GM15510 (cell line): ENCODE data around the gene CNBP.

ENCODE experiments used
- POLR2A ChIP-seq: IDR thresholded peaks from 3 replicates; pipeline ENCODE4 v1.6.1; 2011; ENCODE audit warnings: borderline replicate concordance; ENCODE audit not compliant: insufficient read length; ENCODE audit errors: extremely low read depth

Gene CNBP

DNA sequence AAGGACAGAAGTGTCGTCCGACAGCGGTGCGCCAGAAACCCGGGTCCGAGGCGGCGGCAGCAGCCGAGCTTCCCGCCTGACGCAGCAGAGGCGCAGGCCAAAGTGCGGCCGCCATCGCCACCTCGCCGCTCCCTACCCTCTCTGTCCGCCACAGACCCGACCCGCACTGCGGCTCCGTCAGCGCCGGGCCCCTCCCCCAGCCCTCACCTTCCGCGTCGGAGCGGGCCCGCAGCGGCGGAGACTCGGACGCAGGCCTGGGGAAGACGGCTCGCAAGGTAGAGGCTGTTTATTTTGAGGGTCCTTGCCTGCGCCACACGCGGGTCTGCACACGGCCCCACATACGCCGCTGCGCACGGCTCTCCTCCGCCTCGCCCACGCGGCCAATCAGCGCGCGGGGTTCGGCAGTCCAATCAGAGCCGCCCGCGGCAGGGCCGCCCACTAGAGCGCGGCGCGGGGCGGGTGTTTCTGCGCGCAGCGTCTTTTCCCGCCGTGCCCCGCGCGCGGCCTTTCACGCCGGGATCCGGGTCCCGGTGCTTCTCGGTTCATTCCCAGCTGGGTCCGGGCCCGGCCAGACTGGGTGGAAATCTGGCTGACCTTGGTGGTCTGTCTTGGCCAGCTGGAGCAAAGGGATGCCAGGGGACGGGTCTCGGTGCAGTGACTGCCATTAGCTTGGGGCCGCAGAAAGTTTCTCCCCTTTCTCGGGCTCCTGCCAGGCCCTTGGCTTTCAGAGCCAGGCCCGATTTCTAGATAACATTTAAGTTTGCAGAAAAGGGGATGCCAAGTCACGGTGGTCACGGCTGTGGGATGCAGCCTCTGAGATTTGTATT, at the start of gene CNBP:
Gene CNBP, minus strand, starts transcription at position 328 of the 827 bp plus-strand sequence. CDS start 12,139 bp downstream, outside the sequence.
- TF ChIP-seq POLR2A, result peak; percentile 88

DNA sequence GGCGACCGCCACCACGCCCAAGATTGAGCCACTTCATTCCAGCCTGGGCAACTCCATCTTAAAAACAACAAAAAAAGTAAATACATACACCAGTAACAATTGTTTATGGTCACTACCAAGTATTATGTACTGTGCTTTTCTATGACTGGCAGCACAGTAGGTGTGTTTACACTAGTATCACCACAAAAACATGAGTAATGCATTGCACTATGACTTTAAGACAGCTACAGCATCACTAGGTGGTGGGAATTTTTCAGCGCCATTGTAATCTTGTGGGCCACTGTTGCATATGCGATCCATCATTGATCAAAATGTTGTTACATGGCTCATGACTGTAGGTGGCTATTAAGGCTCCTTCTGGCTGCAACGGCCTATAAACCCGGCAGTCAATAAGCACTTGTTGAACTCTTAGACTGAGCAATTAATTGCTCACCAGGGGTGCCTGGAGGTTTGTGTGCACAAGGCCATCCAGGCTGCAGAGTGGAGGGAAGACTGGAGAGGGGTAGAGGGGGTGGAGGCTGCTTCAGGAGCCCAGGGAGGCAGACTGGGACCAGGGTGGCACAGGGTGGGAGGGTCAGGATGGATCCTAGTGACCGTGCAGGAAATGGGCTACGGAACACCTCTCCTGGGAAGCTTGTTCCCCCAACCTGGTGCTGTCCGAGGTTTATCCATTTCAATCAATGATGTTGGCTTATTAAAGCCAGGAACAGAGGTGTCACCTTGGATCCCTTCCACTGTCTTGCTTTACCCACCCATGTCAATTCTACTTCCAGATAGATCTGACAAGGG, 47.8 kb upstream of the CNBP start:
- TF ChIP-seq POLR2A, result no peak

DNA sequence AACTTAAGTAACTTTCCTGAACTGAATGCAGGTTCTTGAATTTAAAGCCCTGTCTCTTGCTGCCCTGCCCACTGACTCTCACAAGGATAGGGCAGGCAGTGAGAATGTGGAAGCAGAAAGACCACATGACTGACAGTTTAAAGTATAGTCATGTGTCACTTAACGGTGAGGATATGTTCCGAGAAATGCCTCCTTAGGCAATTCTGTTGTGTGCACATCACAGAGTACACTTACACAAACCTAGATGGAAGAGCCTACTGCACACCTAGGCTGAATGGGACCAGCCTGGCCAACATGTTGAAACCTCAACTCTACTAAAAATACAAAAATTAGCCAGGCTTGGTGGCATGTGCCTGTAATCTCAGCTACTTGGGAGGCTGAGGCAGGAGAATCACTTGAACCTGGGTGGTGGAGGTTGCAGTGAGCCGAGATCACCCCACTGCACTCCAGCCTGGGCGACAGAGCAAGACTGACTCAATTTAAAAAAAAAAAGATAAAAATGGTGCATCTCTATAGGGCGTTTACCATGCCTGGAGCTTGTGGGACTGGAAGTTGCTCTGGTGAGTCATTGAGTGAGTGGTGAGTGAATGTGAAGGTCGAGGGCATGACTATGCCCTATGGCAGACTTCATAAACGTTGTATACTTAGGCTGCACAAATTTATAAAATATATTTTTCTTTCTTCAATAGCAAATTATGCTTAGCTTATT, 46.8 kb upstream of the CNBP start:
- TF ChIP-seq POLR2A, result no peak

DNA sequence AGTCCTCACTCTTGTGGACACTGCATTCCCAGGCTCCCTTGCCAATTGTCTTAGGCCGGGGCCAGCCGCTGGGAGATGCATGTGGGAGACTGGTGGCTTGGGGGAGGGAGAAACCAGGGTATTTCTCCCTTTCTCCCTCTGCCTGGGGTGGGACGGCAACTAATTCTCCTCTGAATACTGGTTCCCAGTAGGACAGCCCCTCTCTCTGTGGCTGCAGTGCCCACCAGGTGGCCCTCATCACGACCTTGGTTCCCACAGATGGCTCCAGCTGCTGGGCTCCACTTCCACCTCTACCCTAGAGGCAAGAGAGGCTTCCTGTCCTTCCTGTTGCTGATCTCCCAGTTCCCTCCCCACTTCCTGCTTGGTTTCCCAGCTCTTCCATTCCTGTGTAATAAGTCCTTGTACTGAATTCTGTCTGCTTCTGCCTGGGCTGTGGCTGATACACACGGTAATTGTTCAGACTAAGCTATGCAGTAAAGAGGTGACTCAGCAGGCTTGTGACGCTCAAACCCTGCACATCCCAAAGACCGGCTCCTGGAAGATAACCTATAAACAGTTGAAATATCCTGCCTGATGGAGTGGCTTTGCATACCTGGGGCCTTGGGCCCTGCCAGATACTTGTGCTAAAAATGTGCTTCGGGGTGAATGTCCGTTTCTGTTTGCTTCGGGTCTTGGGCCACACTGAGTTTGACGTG, 45.3 kb upstream of the CNBP start:
- TF ChIP-seq POLR2A, result no peak

DNA sequence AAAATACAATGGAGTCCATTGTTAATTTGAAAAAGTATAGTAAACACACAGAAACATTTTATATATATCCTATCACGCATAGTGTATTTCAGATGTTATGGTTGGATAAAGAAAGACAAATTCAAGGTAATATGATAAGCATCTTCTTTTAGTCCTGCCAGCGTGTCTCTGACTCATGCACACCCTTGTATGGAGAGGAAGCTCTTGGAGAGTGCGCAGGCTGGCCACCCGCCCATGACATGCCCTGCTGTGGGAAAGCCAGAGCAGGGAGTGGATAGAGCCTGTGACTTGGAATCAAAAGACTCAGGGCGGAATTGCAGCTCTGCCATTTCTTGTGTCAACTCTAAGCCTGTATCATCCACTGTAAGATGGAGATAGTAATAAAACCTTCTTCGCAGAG, 42.7 kb upstream of the CNBP start:
- no peak for TF ChIP-seq POLR2A

DNA sequence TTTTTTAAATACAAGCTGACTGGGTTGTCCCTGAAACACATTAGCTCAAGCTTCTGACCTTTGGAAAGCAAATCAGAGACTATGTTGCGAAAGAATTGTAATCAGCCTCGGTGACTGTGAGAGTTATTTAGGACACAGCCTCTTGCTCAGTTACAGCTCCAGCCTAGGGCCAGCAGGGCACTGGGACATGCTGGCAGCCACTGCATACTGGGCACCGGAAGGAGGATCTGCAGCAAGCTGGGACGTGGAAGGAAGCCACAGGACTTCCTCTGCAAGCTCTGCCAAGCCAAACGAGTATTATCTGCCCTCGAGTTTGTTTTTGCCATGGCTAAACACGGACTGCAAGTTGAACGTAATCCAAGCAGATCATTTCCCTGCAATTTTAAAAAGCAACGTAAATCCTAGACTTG, 41.3 kb upstream of the CNBP start:
- no peak for TF ChIP-seq POLR2A

DNA sequence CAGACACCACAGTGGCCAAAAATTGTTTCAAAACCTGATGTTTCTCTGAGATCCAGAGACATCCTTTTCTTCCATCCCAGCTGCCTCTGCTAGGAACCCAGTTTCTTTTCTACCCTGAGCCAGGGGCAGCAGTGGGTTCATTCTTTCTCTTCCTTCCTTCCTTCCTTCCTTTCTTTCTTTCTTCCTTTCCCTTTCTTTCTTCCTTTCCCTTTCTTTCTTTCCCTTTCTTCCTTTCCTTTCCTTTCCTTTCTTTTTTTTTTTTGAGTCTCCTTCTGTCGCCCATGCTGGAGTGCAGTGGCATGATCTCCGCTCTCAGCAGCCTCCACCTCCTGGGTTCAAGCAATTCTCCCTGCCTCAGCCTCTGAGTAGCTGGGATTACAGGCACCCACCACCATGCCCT, 35.0 kb upstream of the CNBP start:
- no peak for TF ChIP-seq POLR2A

DNA sequence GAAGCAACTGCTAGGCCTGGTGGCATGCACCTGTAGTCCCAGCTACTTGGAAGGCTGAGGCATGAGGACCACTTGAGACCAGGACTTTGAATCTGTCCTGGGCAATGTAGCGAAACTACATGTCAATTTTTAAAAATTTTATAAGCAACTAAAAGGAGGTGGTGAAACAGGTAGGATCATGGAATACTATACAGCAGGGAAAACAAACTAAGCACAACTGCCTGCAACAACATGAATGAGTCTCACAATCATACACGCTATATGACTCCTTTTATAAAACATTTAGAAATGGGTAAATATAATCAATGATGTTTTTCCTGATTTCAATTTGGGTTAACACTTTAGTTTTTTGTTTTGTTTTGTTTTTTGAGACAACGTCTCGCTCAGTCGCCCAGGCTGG, 29.5 kb upstream of the CNBP start:
- TF ChIP-seq POLR2A, result no peak

DNA sequence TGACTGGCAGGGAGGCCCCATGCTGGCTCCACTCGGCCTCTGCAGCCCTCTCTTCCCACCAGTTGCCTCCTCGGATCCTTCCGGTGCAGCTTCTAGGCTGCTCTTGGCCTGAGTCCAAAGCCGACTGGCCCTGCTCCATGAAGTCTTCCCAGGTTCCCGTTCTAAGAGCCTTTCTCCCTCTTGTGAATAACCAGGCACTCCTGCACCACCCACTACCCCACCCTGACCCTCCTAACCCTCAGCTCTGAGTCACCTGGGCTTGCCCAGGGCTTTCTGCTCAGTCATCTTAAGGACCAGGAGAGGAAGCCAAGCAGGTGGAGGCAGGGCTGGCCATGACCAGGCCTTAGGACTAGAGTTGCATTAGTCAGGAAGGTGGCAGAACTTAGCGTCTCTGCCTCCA, 28.1 kb upstream of the CNBP start:
- no peak for TF ChIP-seq POLR2A

DNA sequence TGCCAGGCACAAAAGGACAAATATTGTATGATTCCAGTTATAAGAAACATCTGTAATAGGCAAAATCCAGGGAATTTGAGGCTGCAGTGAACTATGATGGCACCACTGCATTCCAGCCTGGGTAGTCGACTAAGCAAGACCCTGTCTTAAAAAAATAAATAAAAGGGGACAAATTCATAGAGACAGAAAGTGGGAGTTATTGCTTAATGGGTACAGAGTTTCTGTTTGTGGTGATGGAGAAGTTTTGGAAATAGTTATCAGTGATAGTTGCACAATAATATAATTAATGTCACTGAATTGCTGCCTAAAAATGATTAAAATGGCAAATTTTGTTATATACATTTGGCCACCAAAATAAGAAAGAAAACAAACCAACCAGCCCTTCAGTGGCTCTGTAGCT, 27.6 kb upstream of the CNBP start:
- no peak for TF ChIP-seq POLR2A

DNA sequence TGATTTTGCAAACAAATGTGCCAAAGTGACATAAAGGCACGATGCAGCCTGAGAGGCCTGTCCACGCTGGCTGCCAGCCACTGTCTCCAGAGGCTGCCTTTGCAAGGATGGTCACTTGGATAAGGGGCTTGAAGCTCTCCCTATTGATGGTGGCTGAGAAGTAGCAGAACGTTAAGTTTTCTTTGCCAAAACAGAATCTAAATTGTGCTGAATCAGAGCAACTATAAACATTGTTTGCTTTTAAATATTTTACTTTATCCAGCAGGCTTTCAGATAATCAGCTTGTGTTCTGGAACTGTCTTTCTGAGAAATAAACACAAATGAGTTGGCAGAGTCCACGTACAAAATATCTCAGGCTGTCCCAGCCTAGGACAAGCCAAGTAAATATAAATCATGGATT, 23.8 kb upstream of the CNBP start:
- TF ChIP-seq POLR2A, result no peak

DNA sequence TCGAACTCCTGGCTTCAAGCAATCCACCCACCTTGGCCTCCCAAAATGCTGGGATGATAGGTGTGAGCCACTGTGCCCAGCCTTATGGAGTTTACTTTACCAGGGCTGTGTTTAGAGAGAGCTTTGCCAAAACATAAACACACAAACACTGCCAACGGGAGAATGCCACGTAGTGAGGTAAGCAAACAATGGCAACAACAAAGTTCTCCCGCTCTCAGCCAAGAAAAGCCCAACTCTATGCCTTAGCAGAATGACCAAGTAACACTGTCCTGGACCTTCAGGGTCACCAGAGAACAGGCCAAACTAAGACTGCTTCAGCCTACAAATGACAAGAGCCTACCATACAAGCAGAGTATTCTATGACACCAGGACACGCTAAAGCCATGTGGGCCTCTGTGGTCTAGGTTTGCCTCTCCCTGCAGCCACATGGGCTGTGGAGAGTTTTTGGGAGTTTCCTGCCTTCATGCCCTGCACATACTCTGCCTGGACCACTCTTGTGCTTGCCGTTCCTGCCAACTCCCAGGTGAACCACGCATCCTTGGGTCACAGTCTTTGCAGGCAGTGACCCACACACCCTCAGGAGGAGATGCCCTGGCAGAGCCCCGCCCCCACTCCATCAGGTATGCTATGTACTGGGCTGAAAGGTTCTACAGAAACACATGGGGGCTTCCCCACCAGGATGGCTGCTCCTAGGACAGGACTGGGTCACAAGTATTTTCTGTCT, 21.6 kb upstream of the CNBP start:
- no peak for TF ChIP-seq POLR2A

DNA sequence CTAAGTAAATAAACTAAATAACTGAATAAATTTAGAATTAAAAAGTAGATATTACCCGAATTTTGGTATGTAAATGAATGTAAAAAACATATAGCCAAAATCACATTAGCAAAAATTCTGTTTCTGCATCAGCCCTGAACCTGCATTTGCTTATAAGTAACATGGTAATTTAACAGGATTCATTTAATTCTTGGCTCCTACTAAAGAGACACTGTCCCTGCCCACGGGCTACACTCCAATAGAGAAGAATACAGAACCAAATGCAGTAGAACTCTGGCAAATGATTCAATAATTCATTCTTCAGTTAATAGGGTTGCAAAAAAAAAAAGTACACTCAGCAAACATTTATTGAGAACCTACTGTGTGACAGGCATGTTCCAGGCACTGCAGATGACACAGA, 20.8 kb upstream of the CNBP start:
- no peak for TF ChIP-seq POLR2A

DNA sequence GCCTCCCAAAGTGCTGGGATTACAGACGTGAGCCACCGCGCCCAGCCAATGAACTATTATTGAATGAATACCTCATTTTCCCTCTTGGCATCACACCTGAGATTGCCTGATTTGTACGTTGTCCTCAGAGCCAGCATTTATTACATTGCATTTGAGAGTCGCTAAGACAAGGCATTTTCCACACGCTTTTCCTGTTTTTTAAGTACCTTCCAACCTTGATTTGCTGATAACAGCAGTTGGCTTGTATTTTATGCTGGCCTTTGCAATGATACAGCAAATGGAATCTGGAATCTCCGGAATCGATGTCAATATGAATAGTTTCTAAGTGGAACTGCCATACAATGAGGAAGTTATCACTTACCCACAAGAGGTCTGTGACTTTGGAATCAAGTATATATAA, 15.7 kb upstream of the CNBP start:
- no peak for TF ChIP-seq POLR2A

DNA sequence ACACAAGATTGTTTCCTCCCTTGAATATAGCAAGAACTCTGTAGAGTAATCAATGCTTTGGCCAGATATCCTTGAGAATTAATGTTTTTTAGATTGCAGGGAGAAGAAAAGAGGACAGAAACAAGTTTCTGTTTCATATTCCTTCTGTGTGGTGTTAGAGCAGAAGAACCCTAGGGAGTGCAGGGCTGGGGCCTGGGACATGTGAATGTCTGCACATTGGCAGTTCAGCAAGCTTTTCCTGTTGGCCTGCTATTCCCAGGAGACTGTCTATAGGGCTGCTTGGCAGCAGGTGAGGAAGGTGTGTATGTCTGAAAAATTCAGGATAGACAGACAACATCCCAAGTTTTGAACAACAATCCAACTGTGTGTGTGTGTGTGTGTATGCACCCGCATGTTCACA, 13.6 kb upstream of the CNBP start:
- no peak for TF ChIP-seq POLR2A

DNA sequence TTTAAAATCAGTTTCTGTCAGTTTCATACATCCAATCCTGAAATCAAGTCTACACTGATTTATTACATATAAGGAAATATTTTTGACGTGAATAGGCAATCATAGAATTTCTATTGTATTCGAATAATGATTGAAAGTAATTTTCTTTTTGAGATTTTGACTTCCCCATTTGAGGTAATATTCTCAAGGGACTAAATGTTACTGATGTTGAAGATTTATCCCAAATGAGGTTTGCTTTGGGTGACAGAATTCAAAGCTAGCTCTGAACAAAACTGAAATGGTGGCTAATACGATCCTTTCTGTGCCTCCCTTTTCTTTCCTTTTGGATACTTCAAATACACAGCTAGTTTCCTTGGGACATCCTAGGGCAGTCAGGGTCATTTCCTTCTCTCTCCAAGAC, 12.9 kb upstream of the CNBP start:
- no peak for TF ChIP-seq POLR2A
